HepG2 (cell line): ENCODE results near the gene NGRN. TPM values are rescaled to one million over a fixed set of nuclear protein-coding genes. Genes with fewer than 3 reads are reported as not detected.

Source experiments
- polyA plus RNA-seq, 8 experiments: library from polyadenylated mRNA; depleted of rRNA in 3 of 8; stranded (reverse) in 7 of 8; unstranded in 1 of 8; fragments of >200 nt; fragmentation: Illumina TruSeq in 4 of 8; extraction: Trizol in 4 of 8; gene quantifications; 2 replicates each; pipeline versions ENCODE4 v1.2.1 to v1.2.3, GENCODE V29; 2011 to 2016; ENCODE audit warnings: low read depth in 4 of 8, missing spikeins in 1 of 8, mixed read lengths in 1 of 8; ENCODE audit not compliant: insufficient read depth in 1 of 8
- small RNA-seq, 3 experiments: library from RNA; depleted of rRNA; stranded (forward); fragments of <200 nt; gene quantifications; one replicate each; pipeline ENCODE3, GENCODE V24; 2012; ENCODE audit warnings: low read depth in 2 of 3, low replicate concordance in 1 of 3; ENCODE audit not compliant: insufficient read length in 3 of 3, insufficient read depth in 2 of 3
- total RNA-seq, 5 experiments: library from RNA; depleted of rRNA; stranded (reverse); fragments of >200 nt; fragmentation: Illumina TruSeq; extraction: Trizol; gene quantifications; 2 replicates each; pipeline ENCODE4 v1.2.3, GENCODE V29; 2016; ENCODE audit warnings: low read depth in 1 of 5

Gene NGRN
- total and polyA plus RNA-seq, 2 of the 13 experiments (the other 11 are each of a cell fraction or from before 2014, with no cell fraction given) = 39.8 to 63.7 TPM

Small RNA genes lying within 50 kb of the gene (small RNA-seq; reads per million reads assigned to genes)
- gene AC091167.3 (0 reads per million in 3 experiments), gene RN7SL736P (0 reads per million in 3 experiments)

Other genes starting within 250 kb of the NGRN start
- 120 and 121 TPM in 2 replicates for gene IDH2, start 163.2 kb upstream of the NGRN start, total RNA-seq (2016; rRNA removed; fragmentation: Illumina TruSeq; extraction: Trizol)
- 132 and 145 TPM in 2 replicates for gene IDH2, start 163.2 kb upstream of the NGRN start, polyA plus RNA-seq (2011; rRNA removed)
- gene SEMA4B, start 64.3 kb upstream of the NGRN start, total RNA-seq (2016; rRNA removed; fragmentation: Illumina TruSeq; extraction: Trizol) = 1.3 and 2.1 TPM in 2 replicates
- gene SEMA4B, start 64.3 kb upstream of the NGRN start, polyA plus RNA-seq (2011; rRNA removed) = 17.0 and 31.8 TPM in 2 replicates
- gene CIB1, start 31.7 kb upstream of the NGRN start, total RNA-seq (2016; rRNA removed; fragmentation: Illumina TruSeq; extraction: Trizol) = 38.7 and 52.4 TPM in 2 replicates
- 72.7 and 73.6 TPM in 2 replicates for gene CIB1, start 31.7 kb upstream of the NGRN start, polyA plus RNA-seq (2011; rRNA removed)
- 4.3 and 5.0 TPM in 2 replicates for gene GDPGP1, start 31.5 kb upstream of the NGRN start, total RNA-seq (2016; rRNA removed; fragmentation: Illumina TruSeq; extraction: Trizol)
- 1.5 and 2.2 TPM in 2 replicates for gene GDPGP1, start 31.5 kb upstream of the NGRN start, polyA plus RNA-seq (2011; rRNA removed)
- gene TTLL13, start 16.1 kb upstream of the NGRN start, total RNA-seq (2016; rRNA removed; fragmentation: Illumina TruSeq; extraction: Trizol) = 0.29 TPM in 1 of 2 replicates, not detected in the other
- 0.07 and 0.08 TPM in 2 replicates for gene TTLL13, start 16.1 kb upstream of the NGRN start, polyA plus RNA-seq (2011; rRNA removed)
- 0.98 and 1.4 TPM in 2 replicates for gene ZNF774, start 86.6 kb downstream of the NGRN start, total RNA-seq (2016; rRNA removed; fragmentation: Illumina TruSeq; extraction: Trizol)
- gene ZNF774, start 86.6 kb downstream of the NGRN start, polyA plus RNA-seq (2011; rRNA removed) = 0.59 and 0.61 TPM in 2 replicates
- gene IQGAP1, start 122.6 kb downstream of the NGRN start, total RNA-seq (2016; rRNA removed; fragmentation: Illumina TruSeq; extraction: Trizol) = 25.9 and 37.9 TPM in 2 replicates
- gene IQGAP1, start 122.6 kb downstream of the NGRN start, polyA plus RNA-seq (2011; rRNA removed) = 22.5 and 29.5 TPM in 2 replicates